Neutrophil (primary cell): Measurements from ENCODE around the gene UGP2.
"Not testable (repeated sequence)": the region's sequence is repeated elsewhere in the genome, so short reads cannot be mapped to it uniquely, and the experiment has no call there.

ENCODE experiments used
- H3K27ac ChIP-seq: fragments of 200-600 bp; sonication (generic); 2 replicates; pipeline ENCODE4 v1.5.1; 2016; ENCODE audit warnings: mild to moderate bottlenecking, moderate library complexity
- H3K27me3 ChIP-seq: fragments of 200-600 bp; sonication (generic); 2 replicates; pipeline ENCODE4 v1.6.0; 2016; ENCODE audit warnings: mild to moderate bottlenecking
- H3K36me3 ChIP-seq: fragments of 200-600 bp; sonication (generic); 2 replicates; pipeline ENCODE4 v1.5.1; 2017
- H3K4me1 ChIP-seq, 2 experiments: fragments of 200-600 bp in 1 of 2; sonication (generic) in 1 of 2; 1 replicate in 1 of 2; 2 replicates in 1 of 2; pipeline versions ENCODE4 v1.5.1 to v1.6.1; 2013 to 2016; ENCODE audit warnings: low read depth in 1 of 2, low read length in 1 of 2, mild to moderate bottlenecking in 1 of 2, moderate library complexity in 1 of 2; ENCODE audit not compliant: control insufficient read depth in 1 of 2, insufficient read depth in 1 of 2
- H3K4me3 ChIP-seq, 2 experiments: fragments of 200-600 bp in 1 of 2; sonication (generic) in 1 of 2; 1 replicate in 1 of 2; 2 replicates in 1 of 2; pipeline ENCODE4 v1.5.1; 2013 to 2016; ENCODE audit warnings: low read depth in 1 of 2, low read length in 1 of 2, mild to moderate bottlenecking in 1 of 2, moderate library complexity in 1 of 2
- H3K9me3 ChIP-seq: fragments of 200-600 bp; sonication (generic); 2 replicates; pipeline ENCODE4 v1.5.1; 2016
- CTCF ChIP-seq: fragments of 200-600 bp; sonication (generic); IDR thresholded peaks from 2 replicates; pipeline ENCODE4 v1.5.1; 2016; ENCODE audit warnings: antibody characterized with exemption

Gene UGP2

GRCh38 chr2:63805412-63805811 lies 36.3 kb upstream of the UGP2 start:
- Histone ChIP-seq H3K27ac (no peak overlapping the region), H3K4me3 (no peak overlapping the region), H3K9me3 (no peaks in the 10 kb centered on the region), H3K36me3 (no peaks in the 10 kb centered on the region), H3K4me1 (no peaks in the 10 kb centered on the region), H3K27me3 (no peaks in the 10 kb centered on the region)
- no peak for TF ChIP-seq CTCF

- H3K4me1 ChIP-seq, H3K4me3 ChIP-seq, H3K27ac ChIP-seq, H3K27me3 ChIP-seq, H3K9me3 ChIP-seq, H3K36me3 ChIP-seq: not testable (repeated sequence)
These were observed 33.7 kb upstream of the UGP2 start for GRCh38 chr2:63808036-63808435.

- H3K36me3 ChIP-seq, H3K27ac ChIP-seq, H3K9me3 ChIP-seq, H3K4me1 ChIP-seq, H3K27me3 ChIP-seq, H3K4me3 ChIP-seq: not testable (repeated sequence)
These were observed 32.8 kb upstream of the UGP2 start for GRCh38 chr2:63808911-63809310.

GRCh38 chr2:63811063-63811462 lies 30.6 kb upstream of the UGP2 start:
- H3K9me3 ChIP-seq, result no peaks in the 10 kb centered on the region
- no peak overlapping the region for H3K27ac ChIP-seq
- H3K36me3 ChIP-seq, result no peaks in the 10 kb centered on the region
- no peak for TF ChIP-seq CTCF
- H3K4me3 ChIP-seq, result no peak overlapping the region
- H3K27me3 ChIP-seq, result no peaks in the 10 kb centered on the region
- H3K4me1 ChIP-seq, result no peaks in the 10 kb centered on the region

- not testable (repeated sequence) for H3K36me3 ChIP-seq, H3K9me3 ChIP-seq
These were observed 29.8 kb upstream of the UGP2 start for GRCh38 chr2:63811870-63812269.

GRCh38 chr2:63814114-63814513 lies 27.6 kb upstream of the UGP2 start:
- Histone ChIP-seq H3K4me3 (no peak overlapping the region), H3K4me1 (no peaks in the 10 kb centered on the region), H3K27ac (no peak overlapping the region), H3K27me3 (no peaks in the 10 kb centered on the region), H3K36me3 (no peaks in the 10 kb centered on the region), H3K9me3 (no peaks in the 10 kb centered on the region)
- no peak for TF ChIP-seq CTCF

More at GRCh38 chr2:63811870-63812269, 29.8 kb upstream of the UGP2 start:
- H3K27ac ChIP-seq, H3K4me1 ChIP-seq, H3K27me3 ChIP-seq, H3K4me3 ChIP-seq: not testable (repeated sequence)

- no peaks in the 10 kb centered on the region for H3K27me3 ChIP-seq
- no peak for TF ChIP-seq CTCF
- no peak overlapping the region for H3K4me3 ChIP-seq
- no peak overlapping the region for H3K27ac ChIP-seq
- no peaks in the 10 kb centered on the region for H3K9me3 ChIP-seq
- H3K4me1 ChIP-seq, result peaks cover 5 to 11% of the 10 kb centered on the region in 2 experiments
- H3K36me3 ChIP-seq, result no peaks in the 10 kb centered on the region
These were observed 24.3 kb upstream of the UGP2 start for GRCh38 chr2:63817382-63817781.
